ENCODE measurements around the gene PLAAT1. TPM values are rescaled to one million over a fixed set of nuclear protein-coding genes. Genes with fewer than 3 reads are reported as not detected.

The PLAAT1 gene
- total RNA-seq, 1 donor from 2014 or later = 5.0 TPM

DNA sequence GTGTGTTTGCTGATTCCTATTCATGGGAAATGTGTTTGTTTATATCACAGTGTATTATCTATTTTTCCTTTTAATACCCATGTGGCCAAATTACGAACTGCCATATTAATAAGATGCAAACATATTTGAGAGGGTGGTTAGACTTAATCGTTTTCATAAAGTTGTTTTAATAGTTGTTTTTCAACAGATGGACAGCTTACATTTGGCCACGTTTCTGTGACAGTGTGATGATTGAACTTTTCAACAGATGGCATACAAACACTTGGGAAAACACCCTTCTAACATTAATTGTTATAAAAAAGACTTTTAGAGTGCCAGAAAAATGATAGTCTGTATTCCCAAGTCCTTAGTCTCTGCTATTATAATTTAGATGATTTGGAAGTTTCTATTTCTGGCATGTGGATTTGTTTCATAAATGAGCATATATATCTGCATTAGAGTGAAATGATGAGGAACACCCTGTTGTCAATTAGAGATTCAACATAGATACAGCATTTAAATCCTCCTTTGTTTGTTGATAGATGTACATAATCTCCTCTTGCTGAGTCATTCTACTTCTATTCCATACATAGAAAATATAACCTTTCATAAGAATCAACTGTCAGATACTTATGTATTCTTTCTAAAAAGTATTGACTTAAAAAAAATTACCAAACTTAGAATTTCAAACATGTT is 13.1 kb downstream of the PLAAT1 start:
- DNase-seq = no peak

DNA sequence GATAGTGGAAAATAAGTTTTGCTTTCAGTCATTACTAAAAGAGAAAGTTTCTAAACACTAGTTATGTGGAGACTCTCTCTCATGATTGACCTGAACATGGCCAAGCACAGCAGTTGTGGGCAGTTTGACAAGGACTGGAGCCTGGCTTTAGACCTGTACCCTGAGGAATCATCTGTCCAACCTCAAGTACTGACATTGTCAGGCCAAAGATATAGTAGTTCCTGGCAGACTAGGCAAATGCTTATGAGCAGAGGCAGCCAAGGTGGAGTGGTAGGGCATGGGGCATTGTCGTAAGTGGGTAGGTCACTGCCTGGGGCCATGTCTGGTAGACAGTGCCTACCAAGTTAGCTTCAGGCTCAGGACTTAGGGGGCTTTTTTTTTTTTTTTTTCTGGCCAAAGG is 20.9 kb downstream of the PLAAT1 start:
- no peak for DNase-seq

GRCh38 chr3:193262707-193263106 is 21.7 kb downstream of the PLAAT1 start:
- DNase-seq = no peak

DNA sequence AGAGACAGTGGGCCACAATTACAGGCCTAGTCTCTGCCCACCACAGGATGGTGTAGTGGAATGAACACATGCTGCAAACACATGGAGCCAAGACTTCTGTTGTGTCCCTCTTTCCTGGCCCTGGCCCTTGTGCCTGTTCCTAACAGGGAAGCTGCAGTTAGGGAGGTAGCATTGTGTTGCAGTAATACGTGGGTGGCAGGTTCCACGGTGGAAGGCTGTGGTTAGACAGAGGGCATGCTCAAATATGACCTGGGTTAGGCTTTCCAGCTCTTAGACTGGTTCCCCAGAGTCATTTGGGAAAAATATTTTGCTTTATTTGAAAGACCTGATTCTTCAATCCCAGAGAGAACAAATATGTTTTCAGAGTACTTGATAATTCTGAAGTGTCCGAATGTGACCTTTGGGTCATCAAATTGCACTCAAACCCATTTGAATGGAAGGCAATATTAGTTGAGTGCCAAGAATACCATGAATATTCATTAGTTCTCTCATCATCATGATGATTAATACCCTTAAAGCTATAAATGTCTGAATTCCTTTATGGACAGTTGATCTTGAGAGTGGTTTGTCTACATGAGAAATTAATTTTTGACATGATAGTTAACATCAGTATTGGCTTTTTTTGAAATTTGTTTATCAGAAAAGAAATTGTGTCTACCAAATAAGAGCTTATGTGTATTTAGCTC is 28.5 kb downstream of the PLAAT1 start:
- no peak for DNase-seq

DNA sequence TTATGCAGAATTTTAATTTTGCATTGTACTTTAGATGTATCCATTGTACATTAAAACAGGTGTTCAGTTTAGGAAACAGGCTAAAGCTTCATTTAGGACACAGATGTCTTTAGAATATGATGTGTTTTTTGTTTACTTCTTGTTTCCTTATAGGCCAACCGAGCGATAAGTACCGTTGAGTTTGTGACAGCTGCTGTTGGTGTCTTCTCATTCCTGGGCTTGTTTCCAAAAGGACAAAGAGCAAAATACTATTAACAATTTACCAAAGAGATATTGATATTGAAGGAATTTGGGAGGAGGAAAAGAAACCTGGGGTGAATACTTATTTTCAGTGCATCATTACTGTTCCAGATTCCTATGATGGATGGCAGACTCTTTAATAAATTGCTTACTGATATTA is 29.4 kb downstream of the PLAAT1 start:
- DNase-seq = peak; percentile 44

GRCh38 chr3:193271101-193271840 is 30.2 kb downstream of the PLAAT1 start:
- peak; percentile 28 for DNase-seq

GRCh38 chr3:193292386-193292785 is 51.4 kb downstream of the PLAAT1 start:
- DNase-seq = no peak

DNA sequence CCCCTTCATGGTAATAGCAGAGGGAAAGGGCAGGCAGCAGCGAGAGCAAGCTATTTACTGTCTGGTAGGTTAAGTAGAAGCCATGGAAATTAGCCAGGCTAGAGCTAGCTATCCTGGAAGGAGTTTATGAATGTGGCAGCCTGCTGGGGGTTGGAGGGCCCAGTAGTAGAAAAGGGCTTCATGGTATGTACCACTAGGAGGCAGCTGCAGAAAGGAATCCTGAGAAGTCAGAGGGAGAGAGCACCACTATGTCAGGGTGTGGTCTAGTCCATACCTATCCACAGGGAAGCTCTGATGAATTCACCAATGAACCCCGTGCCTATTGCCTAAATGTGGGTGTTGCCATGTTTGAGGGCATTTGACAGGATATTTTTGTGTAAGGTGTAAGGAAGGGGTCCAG is 55.0 kb downstream of the PLAAT1 start:
- DNase-seq = no peak

GRCh38 chr3:193297421-193297820 is 56.4 kb downstream of the PLAAT1 start:
- DNase-seq = no peak

- DNase-seq = no peak
Observed at GRCh38 chr3:193301433-193301832, 60.4 kb downstream of the PLAAT1 start.

GRCh38 chr3:193305356-193305755 is 64.3 kb downstream of the PLAAT1 start:
- DNase-seq = no peak

DNA sequence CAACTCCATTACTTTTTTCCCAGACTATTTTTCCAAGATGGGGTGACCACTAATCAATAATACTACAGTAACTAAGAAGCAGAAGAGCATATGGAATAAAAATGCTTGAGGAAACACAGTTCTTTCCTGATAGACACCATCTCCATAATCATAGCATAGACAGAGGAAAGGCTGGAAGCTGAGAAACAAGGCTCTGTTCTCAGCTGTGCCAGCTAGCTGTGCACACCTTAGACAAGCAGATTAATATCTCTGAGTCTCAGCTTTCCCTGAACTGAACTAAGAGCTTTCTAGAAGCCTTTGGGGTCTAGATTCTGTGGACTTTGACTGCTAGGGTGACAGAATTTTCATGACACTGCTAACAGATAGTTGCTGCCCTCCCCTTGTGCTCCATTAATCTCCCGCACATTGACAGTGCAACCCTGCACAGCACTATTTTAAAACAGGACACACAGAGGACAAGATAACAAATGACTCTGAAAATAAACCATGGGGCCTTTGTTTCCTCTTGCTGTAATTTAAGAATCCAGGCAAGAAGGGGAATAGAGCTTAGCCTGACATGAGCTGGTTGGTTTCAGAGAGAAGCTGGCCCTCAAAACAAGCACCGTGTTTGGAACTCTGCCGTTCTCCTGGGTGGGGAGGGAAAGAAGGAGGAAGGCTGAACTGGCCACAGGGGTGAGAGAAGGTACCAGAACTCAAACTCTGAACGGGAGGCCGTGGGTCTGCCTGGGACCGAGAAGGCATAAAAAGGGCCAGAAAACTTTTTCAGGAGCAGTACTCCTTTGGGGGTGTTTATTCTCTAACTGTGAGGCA is 70.1 kb downstream of the PLAAT1 start:
- DNase-seq = peak; percentile 8

GRCh38 chr3:193313061-193313958 is 72.3 kb downstream of the PLAAT1 start:
- no peak for DNase-seq

DNA sequence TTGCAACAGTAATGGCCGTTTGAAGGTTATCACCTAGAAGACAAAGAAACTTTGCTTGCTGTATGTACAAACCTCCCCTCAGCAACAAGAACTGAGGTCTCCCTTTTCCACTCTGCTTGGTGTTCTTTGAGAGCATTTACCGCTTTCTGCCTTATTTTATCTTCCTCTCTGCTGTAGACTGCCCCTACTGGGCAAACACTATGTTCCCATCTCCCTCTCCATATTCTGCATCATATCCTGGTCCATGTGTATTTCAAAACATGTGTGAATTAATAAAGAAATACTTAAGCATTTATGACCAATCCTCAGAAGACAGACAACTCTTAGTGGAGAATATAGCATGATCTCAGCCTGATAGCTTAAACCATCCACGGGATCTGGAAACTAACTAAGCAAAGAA is 73.1 kb downstream of the PLAAT1 start:
- no peak for DNase-seq

GRCh38 chr3:193317682-193318300 is 76.8 kb downstream of the PLAAT1 start:
- peak; percentile 50 for DNase-seq

Other genes with a start within 250 kb of the PLAAT1 start
- 0.31 TPM for gene ATP13A5, start 137.5 kb downstream of the PLAAT1 start, total RNA-seq